Measurements from ENCODE around the gene RIMS4.

The RIMS4 gene

DNA sequence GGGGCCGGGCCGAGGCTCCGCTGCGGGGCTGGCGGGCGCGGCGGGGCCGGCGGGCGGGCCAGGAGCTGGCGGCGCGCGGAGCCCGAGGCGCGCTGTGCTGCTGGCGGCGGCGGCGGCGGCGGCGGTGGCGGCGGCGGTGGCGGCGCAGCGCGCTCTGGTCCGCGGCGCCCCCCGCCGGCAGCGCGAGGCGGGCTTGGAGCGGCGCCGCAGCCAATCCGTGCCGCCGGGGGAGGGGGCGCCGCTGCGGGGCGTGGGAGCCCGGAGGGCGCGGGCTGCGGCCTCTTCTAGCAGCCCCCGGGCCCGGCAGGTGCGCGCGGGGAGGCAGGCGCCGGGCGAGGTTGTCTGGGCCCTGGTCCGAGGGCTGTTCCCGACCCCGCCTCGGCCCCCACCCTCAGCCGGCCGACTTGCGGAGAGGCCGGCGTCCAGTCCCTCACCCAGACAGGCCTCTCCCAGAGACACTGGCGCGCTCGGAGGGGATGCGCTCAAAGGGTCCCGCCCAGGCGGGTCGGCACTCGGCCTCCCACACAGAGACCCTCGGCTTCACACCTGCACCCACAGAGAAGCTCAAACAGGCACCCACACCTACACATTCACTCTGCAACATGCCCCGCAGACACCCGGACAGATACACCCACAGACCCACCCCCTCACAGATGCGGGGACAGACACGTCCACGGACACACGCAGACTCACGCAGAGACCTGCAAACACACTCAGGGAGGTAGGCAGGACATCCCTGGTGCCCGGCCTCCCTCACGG, at the start of gene RIMS4:
Gene RIMS4 (minus strand): TSS at position 156 of the 759 bp plus-strand sequence. CDS start 275 bp downstream, outside the sequence.
- no peak for DNase-seq

DNA sequence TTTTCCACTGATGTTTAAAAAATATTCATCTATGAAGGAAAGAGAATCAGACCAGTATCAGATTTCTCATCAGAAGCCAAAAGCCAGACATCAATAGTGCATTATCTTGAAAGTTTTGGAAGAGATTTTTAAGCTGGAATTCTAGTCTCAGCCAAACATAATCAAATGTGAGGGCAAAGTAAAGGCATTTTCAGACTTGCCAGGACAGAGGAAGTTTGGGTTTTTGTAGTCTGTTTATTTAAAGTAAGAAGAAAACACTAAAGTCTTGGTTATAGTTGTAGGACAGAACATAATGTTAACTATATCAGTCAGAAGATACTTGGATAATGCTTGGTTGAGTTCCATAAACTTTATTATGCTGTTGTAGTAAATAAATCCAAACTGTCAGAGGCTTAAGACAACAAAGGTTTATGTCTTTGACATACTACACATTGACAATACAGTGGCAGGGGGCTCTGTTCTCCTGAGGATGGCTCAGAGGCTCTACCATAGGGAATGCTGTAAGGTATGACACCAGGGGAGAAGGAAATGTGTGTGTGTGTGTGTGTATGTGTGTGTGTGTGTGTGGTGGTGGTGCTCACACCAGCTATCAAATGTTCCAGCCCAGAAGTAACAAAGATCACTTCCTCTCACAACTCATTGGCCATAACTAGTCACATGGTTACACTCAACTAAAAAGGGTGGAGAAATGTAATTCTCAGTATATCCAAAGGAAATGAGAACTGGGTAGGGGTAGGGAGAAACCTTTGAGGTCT, 48.4 kb upstream of the RIMS4 start:
- no peak for DNase-seq

DNA sequence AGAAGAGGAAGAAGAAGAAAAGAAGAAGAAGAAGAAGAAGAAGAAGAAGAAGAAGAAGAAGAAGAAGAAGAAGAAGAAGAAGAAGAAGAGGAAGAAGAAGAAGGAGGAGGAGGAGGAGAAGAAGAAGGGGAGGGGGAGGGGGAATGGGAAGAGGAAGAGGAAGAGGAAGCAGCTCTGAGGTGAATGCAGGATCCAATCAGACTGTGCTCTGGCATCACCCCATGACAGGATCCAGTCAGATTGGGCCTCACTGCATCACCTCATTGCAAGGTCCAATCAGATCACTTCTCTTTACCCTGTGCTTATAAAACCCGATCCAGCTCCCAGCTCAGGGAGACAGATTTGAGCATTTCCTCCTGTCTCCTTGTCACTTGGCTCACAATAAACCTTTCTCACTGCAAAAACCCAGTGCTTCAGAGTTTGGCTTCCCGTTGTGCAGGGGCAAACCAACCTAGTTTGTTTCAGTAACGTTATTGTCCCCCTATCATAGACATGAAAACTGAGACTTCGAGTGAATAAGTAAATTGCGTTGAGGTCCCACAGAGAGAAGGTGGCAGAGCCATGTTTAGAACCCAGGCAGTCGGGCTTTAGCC, 46.6 kb upstream of the RIMS4 start:
- DNase-seq = no peak

DNA sequence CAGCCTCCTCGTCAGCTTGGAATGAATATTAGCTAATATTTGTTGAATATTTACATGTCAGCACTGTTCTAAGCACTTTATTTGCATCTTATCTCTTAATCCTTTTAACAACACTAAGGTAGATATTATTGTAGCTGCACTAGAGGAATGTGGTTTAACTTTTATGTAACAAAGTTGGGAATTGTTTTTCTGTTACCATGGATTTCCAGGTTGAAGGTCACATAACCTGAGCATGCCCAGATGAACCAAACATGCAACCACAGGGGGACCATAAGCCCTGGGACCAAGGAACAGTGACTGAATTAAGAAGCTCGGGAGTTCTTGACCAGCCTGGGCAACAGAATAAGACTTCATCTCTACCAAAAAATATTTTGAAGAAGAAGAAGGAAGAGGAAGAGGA, 46.1 kb upstream of the RIMS4 start:
- no peak for DNase-seq

DNA sequence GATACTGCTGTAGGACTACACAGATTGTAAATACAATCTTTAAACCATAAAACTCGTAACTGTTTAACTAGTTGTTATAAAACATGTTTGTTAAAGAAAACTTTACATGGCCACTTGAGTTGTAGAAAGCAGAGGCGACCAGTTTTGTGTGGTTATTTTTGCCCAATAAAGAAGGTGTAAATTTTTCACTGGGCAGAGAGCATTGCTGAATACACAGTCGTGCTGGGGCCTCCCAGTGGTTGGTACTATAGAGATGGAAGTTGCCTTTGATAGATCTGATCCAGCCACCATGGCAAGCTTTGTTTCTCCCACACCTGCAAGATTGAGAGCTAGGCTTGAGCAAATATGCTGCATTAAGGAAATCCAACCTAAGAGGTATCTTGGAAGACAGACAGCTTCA, 41.2 kb upstream of the RIMS4 start:
- no peak for DNase-seq

DNA sequence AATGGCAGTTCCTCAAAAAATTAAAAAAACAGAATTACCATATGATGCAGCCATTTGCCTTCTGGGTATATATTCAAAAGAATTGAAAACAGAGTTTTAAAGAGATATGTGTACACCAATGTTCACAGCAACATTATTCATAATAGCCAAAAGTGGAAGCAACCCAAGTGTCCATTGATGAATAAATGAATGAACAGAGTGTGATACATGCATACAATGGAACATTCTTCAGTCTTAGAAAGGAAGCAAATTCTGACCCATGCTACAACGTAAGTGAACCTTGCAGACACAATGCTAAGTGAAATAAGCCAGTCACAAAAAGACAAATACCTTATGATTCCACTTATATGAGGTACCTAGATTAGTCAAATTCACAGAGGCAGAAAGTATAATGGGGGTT, 40.5 kb upstream of the RIMS4 start:
- DNase-seq = no peak

DNA sequence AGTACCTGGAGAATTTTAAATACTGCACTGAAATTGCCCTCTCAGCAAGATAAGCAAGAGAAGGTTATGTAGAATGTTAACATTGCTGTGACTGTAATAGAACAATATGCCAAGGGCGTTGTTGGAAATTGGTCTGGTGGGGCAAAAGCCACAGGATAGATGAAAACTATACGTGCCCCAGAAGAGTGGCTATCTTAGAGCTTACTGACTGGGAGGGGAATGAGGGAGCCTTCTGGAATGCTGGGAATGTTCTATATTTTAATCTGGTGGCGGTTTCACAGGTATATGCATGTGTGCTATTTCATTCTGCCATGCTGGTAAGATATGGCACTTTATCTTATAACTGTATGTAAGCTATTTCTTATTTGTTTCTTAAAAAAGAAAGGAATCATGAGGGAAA, 39.9 kb upstream of the RIMS4 start:
- DNase-seq = no peak

DNA sequence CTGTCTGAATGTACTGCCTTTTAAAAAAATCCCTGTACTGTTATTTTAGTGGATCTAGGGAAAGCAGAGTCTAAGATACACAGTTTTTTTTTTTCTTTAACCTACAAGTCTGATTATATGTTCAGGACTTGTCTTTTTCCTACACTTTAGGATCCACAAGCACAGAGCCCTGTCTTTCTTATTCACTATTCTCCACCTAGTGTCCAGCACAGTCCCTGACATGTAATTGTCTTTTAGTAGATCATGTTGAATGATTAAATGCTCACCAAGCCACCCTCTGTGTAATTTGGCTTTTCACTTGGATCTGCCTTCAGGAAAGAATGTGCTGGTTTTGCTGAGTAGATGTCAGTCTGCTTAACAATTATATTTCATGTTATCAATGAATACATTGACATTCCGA, 39.4 kb upstream of the RIMS4 start:
- no peak for DNase-seq

DNA sequence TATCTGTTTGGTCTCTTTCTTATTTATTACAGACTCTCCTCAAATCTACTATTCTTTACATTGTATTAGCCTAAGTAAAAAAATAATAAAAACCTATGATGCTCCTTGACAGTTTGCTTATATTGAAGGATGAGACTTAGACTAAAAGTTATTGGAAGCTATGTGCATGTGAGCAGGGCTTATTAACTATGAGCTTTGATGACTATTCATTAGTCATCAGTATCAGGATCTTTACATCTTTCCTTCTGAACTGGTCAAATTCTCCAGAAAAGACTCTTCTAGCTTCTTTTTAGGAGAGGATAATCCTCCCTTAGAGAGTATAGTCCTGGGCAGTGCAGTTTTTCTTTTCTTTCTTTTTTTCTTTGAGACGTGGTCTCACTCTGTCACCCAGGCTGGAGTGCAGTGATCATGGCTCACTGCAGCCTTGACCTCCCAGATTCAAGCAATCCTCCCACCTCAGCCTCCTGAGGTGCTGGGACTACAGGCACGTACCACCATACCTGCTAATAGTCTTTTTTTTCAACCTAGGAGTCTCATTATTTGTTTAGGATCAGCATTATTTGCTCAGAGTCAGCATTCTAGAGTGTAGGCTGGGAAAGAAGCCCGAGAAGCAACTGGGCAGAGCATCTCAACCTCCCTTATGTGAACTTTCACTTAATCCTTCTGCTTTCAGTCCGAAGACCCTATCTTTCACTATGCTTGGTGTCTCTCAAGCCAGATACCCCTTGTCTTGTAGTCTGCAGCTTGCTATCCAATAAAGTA, 38.1 kb upstream of the RIMS4 start:
- DNase-seq = no peak

DNA sequence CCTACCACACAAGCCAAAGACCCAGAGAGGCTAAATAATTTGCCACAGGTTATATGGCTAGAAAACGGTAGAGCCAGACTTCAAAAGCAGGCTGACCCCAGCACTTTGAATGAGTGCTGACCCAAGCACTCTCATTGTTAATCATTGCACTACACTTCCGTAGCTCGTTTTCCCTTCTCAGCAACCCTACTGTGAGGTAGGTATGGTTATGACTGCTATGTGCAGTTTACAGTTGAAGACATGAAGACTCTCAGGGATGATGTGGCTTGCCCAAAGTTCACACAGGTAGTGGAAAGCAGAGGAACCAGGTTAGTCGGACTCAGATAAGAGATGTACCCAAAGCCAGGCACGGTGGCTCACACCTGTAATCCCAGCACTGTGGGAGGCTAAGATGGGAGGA, 33.5 kb upstream of the RIMS4 start:
- no peak for DNase-seq

DNA sequence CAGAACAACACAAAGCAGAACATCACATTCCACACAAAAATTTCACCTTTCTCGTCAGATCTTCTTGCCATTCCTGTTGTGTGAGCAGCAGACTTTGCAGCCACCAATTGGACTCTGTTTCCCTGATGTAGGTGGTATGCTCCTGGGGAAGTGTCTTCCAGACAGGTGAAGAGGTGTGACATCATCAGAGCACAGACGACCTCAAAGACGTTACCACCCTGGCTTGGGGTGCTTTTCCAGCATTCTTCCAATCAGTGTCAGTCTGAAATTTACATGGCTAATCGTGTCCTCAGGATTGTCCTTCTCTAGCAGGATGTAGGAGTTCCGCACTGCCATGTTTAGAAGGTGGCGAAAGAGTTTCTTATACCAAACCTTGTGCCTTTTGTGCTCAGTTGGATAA, 31.6 kb upstream of the RIMS4 start:
- no peak for DNase-seq

DNA sequence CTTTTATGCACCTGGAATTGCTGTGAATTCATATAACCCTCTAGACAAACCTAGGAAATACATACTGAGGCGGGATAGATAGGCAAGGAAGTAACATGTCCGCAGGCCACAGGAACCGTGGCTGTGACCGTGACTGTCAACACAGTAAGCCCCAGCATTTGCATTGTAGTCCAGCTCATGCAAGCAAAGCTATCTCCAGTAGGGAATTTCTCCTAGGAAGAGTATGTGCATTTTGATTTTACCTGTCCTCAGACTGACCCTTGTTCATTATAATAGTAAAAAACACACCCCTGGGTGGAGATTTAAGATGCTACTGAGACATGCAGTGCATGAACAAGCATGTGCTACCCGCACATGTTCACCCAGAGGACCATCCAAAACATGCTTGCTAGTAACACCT, 30.5 kb upstream of the RIMS4 start:
- DNase-seq = no peak

DNA sequence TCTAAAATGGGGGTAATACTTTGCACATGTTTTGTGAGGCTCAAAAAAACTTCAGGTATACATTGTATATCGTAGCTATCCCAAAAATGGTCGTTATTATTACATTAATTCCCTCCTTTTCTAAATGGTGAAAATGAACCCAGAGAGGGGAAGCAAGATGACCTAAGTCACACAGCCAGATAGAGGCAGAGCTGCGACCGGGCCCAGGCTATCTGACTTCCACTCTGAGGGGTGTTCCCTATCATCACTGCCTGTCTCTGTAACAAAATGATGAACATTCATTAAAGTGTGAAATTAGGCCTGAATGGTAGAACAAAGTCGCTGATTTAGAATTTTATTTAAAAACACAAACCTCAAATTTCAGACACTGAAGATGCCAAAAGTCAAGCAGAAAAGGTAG, 29.1 kb upstream of the RIMS4 start:
- no peak for DNase-seq

DNA sequence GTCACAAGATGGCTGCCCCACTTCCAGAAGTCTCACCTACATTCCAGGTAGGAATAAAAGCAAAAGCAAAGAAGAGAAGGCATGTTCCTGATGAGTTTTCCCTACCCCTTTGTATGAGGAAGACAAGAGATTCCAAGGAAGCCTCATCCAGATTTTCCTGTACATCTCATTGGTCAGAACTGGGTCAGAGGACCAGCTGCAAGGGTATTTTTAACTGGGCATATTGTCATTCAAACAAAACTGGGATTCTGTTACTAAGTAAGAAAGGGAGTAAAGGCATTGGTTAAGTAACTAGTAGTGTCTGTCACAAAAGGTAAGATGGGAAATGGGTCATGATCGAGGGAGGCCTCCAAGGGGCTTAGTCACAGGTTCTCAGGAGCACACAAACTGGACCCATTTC, 28.2 kb upstream of the RIMS4 start:
- DNase-seq = no peak

DNA sequence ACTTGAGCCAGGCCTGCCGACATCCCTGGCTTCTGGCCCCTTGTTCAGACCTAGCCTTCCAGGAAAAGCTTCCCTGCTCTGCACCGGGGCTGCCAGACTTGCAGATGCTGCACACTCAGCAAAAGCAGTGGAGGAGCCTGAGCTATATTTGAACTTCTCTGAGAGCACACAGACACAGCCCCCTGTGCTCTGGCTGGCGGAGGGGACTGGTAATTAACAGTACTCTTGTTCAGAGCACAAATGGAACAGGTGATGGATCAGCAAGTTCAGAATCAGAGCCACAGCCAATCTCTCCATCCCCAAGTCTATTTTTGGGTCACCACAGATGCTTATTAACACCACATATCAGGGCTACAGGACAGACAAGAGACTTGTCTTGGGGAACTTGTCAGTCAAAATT, 27.6 kb upstream of the RIMS4 start:
- no peak for DNase-seq

DNA sequence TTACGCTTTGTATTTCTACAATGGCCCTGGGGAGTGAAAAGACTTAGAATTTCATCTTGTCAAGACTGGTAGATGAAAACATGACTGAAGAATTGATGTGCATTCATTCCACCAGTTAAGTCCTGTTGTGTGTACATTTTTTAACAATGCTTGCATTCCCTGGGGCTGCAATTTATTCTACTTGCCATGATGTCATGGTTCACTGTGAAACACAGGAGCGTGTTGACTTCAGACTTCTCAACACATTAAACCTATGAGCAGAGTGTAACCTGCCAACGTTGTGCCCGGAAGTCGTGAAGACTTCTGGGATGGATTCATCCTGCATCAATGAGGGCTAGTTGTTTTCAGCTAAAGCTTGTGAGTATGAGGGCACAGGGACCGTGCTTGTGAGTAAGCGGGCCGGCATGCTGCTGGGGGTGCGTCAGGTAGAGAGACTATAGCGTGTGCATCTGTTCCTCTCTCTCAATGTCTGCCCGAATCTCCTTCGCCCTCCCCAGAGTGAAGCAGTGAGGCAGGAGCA, 26.3 kb upstream of the RIMS4 start:
- no peak for DNase-seq

DNA sequence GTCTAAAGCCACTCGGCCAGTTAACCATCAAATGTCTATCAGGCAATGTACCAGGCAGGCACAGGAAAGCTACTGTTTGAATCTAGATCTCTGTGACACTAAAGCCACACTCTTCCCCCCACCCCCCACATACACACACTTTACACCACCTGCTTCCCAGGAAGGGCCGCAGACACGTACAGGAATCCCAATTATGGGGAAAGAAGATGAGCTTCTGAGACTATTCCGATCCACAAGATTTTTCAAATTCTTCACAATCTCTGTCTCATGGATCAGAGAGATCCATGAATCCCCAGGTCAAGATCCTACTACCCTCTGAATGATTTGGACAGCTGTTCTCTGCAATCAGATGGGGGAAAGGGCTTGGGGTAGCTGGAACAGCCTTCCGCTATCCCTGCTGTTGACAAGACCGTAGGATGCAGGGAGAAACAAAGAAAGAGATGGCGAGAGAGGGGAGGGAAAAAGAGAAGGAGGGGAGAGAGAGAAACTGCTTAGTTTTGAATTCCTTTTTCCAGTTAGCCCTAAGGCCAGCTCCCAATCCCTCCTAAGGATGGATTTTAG, 25.4 kb upstream of the RIMS4 start:
- DNase-seq = no peak

DNA sequence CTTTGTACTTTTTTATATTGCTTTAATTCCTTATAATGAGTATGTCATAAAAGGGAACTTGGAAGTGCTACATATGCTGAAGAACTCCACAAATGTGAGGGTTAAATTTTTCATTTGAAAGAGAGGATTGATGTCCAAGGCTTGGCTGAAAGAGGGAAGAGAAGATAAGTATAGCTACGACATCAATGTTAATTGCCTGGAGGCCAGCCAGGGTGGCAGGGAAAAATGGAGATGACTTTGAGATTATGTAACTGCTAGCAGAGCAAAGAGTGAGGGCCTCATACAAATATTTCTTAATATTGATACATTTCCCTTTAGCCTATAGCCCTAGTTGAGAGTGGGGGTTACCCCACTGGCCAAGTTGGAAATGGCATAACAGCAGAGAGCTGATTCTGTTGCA, 24.8 kb upstream of the RIMS4 start:
- no peak for DNase-seq

DNA sequence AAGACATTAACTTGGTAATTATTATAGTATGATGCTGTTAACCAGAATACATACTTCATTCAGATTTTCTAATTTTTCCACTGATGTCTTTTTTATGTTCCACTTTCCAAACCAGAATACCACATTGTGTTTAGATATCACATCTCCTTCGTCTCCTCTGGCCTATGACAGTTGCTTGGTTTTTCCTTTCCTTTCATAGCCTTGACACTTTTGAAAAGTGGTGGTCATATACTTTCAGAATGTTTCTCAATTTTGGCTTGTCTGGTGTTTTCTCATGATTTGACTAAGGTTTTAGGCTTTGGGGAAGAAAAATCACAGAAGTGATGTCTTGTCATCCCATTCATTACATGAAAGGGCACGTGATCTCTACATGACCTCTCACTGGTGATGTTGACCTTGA, 24.3 kb upstream of the RIMS4 start:
- no peak for DNase-seq

DNA sequence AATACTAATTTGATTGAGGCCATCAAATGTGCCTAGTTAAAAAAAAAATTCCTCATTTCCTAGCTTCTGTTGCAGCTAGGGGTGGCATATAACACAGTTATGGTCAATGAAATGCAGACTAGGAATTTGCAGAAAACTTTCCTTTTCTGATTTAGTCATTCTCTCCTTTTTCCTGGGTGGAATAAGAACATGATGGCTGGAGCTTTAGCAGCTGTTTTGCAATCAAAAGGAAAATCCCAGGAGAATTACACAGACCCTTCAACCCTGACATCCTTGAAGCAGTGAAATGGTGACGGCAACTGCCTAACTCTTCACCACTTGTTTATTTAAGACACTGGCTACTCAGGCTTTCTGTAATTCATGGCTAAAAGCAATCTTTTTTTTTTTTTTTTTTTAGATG, 23.1 kb upstream of the RIMS4 start:
- DNase-seq = no peak

DNA sequence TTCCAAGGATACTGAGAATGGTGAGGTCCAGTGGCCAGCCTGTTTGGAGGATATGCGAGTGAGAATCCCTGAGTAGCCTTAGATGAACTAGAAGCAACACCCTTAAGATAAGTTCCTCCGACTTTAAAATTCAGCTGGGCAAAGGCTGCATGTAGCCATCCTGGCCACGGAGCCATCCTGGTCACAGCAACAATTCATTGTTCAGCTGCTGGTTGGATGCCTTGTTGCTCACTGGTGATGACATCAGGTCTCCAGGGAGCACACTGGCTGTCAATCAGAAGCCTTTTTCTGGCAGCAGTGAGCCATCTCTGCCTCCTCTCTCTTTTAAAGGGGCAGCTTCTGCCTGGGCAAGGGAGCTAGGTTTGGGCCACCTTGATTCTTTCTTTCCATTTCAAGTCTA, 22.4 kb upstream of the RIMS4 start:
- no peak for DNase-seq

DNA sequence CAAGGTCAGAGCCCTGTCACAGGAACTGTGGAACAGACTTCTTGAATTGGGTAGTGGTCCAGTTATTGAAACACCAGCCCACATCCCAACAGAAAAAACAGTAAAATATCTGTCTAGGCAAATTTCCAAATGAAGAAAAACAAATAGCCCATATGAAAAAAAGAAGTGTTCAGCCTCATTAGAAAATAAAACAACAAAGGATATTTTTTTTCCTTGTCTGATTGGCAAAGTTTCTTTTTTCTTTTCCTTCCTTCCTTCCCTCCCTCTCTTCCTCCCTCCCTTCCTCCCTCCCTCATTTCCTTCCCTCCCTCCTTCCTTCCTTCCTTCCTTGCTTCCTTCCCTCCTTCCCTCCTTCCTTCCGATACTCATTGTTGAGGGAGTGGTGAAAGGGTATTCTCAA, 20.6 kb upstream of the RIMS4 start:
- DNase-seq = no peak

DNA sequence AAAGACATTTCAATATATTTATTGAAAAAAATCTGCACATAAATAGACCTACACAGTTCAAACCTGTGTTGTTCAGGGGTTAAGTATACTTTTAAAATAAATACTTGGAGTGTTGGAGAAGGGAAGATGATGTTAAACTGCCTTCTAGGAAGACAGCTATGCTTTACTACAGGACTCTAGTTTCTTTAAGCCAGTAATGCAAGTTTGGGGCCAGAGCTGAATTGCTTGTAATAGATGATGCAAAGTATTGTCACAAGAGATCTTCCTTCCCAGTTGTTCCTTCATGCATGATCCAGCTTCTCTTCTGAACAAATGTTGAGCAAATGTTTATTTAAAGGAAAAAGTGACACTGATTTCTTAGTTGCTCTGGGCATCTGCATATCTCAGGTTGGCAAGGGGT, 20.2 kb upstream of the RIMS4 start:
- no peak for DNase-seq

Measured in stimulated activated naive CD4-positive, alpha-beta T cell (primary cell).